Measurements from ENCODE around the gene SULT1C2.

The SULT1C2 gene

GRCh38 chr2:108285616-108286015, 3.1 kb upstream of the SULT1C2 start:
- no peak for DNase-seq (ENCODE audit: low read depth in 2 of 2)
- no peak for TF ChIP-seq CTCF (IDR thresholded peaks at IDR 0.05; ENCODE audit: low read depth, low read length)
- no peak overlapping the region for H3K4me3 ChIP-seq (replicated peaks in 1 of 2; ENCODE audit: low read depth in 2 of 2, low read length in 2 of 2)

GRCh38 chr2:108287169-108287568, 1.5 kb upstream of the SULT1C2 start:
- no peak overlapping the region for H3K4me3 ChIP-seq (replicated peaks in 1 of 2; ENCODE audit: low read depth in 2 of 2, low read length in 2 of 2)
- DNase-seq (ENCODE audit: low read depth in 2 of 2) = no peak
- no peak for TF ChIP-seq CTCF (IDR thresholded peaks at IDR 0.05; ENCODE audit: low read depth, low read length)

GRCh38 chr2:108293850-108294249, 5.2 kb downstream of the SULT1C2 start:
- no peak for TF ChIP-seq CTCF (IDR thresholded peaks at IDR 0.05; ENCODE audit: low read depth, low read length)
- no peak overlapping the region for H3K4me3 ChIP-seq (replicated peaks in 1 of 2; ENCODE audit: low read depth in 2 of 2, low read length in 2 of 2)
- no peak for DNase-seq (ENCODE audit: low read depth in 2 of 2)

- H3K4me3 ChIP-seq (replicated peaks in 1 of 2; ENCODE audit: low read depth in 2 of 2, low read length in 2 of 2) = no peak overlapping the region
- TF ChIP-seq CTCF (IDR thresholded peaks at IDR 0.05; ENCODE audit: low read depth, low read length) = no peak
- DNase-seq (ENCODE audit: low read depth in 2 of 2) = peak in 1 of 2 donors; percentile 88
Measured at GRCh38 chr2:108297436-108298141, 8.9 kb downstream of the SULT1C2 start.

DNA sequence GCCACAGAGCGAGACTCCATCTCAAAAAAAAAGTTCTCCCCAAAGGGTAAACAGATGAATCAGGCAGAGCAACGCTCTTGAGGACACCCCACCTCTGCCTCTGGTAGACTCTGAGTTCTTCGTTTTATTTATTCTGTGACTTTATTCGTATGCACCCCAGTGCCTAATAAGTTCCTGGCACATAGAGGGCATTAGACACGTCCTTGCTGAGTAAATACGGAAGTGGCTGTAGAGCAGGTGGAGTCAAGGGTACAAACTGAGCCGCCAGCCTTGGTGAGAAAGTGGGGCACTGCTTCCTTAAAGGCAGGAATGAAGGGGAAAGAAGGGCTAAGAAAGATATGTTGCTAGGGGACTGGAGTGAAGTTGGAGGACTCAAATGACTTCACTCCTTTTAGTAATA, 12.9 kb downstream of the SULT1C2 start:
- TF ChIP-seq CTCF (IDR thresholded peaks at IDR 0.05; ENCODE audit: low read depth, low read length) = no peak
- no peak for DNase-seq (ENCODE audit: low read depth in 2 of 2)

GRCh38 chr2:108304975-108305374, 16.3 kb downstream of the SULT1C2 start:
- no peak overlapping the region for H3K4me3 ChIP-seq (replicated peaks in 1 of 2; ENCODE audit: low read depth in 2 of 2, low read length in 2 of 2)
- no peak for TF ChIP-seq CTCF (IDR thresholded peaks at IDR 0.05; ENCODE audit: low read depth, low read length)
- no peak for DNase-seq (ENCODE audit: low read depth in 2 of 2)

More for the DNA sequence above, 12.9 kb downstream of the SULT1C2 start:
- no peak overlapping the region for H3K4me3 ChIP-seq (replicated peaks in 1 of 2; ENCODE audit: low read depth in 2 of 2, low read length in 2 of 2)

DNA sequence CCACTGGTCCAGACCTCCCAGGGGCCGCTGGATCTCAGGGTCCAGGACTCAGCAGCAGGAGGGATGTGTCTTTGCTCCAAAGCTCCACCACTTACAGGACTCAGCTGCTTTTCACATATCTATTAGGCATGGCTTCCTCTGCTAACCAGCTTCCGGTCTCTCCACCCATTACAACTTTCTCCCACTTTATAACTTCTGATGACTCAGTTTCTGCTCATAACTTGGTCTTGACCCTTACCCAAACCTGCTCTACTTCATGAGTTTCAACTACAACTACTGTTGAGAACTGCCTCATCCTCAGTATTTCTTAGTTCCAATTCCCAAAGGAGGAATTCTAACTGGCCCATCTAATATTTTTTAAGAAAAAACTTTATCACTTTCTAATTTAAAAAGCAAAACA, 17.2 kb downstream of the SULT1C2 start:
- no peak for TF ChIP-seq CTCF (IDR thresholded peaks at IDR 0.05; ENCODE audit: low read depth, low read length)
- H3K4me3 ChIP-seq (replicated peaks in 1 of 2; ENCODE audit: low read depth in 2 of 2, low read length in 2 of 2) = no peak overlapping the region
- DNase-seq (ENCODE audit: low read depth in 2 of 2) = peak in 1 of 2 donors; percentile 36
